WI38 (cell line): ENCODE measurements around the gene ZNF219.

ENCODE experiments used
- H3K4me3 ChIP-seq: 2 replicates; pipeline ENCODE4 v1.5.1; 2011; ENCODE audit warnings: low read depth, mild to moderate bottlenecking, control low read depth, low read length
- CTCF ChIP-seq: IDR thresholded peaks from 2 replicates; pipeline ENCODE4 v1.5.1; 2012; ENCODE audit warnings: low read depth, mild to moderate bottlenecking, control low read depth, low read length

ZNF219 gene

GRCh38 chr14:21091821-21092272 lies 6.6 kb downstream of the ZNF219 start:
- H3K4me3 ChIP-seq: no peak overlapping the region
- TF ChIP-seq CTCF: no peak

- no peak for TF ChIP-seq CTCF
Measured at GRCh38 chr14:21090940-21091663, 7.4 kb downstream of the ZNF219 start.

GRCh38 chr14:21090194-21090939 lies 8.1 kb downstream of the ZNF219 start:
- peak; percentile 50 for TF ChIP-seq CTCF
- no peak overlapping the region for H3K4me3 ChIP-seq

More at GRCh38 chr14:21090940-21091663, 7.4 kb downstream of the ZNF219 start:
- H3K4me3 ChIP-seq: no peak overlapping the region

DNA sequence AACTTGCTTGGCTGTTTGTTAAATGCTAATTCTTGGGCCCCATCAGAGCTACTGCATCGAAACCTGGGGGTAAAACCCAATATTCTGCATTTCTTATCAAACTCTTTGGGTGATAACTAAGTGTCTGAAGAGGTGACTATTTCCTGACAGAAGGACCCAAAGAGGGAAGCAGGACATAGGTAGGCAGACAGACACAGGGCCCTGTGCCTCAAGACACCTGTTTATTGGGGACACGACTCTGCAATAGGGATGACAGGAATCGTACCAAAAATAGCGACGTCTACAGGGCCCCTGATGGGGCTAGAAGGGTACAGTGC lies 8.6 kb downstream of the ZNF219 start:
- no peak overlapping the region for H3K4me3 ChIP-seq
- no peak for TF ChIP-seq CTCF

DNA sequence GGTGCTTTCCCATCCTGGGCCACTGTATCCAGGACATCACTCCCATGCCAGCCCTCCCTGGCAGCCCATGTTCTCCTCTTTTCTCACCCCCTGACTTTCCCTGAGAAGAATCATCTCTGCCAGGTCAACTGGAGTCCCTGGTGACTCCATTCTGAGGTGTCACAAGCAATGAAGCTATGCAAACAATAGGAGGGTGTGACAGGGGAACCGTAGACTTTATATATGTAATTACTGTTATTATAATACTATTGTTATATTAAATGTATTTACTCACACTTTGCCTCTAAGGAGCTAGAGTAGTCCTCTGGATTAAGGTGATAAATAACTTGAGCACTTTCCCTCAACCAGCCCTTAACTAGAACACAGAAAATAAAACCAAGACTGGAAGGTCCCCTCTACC lies 9.2 kb downstream of the ZNF219 start:
- H3K4me3 ChIP-seq: no peak overlapping the region
- TF ChIP-seq CTCF: no peak

- no peak overlapping the region for H3K4me3 ChIP-seq
- TF ChIP-seq CTCF: no peak
Measured at GRCh38 chr14:21088687-21089086, 9.8 kb downstream of the ZNF219 start.
